ENCODE results near the gene PRTN3.

PRTN3 gene

DNA sequence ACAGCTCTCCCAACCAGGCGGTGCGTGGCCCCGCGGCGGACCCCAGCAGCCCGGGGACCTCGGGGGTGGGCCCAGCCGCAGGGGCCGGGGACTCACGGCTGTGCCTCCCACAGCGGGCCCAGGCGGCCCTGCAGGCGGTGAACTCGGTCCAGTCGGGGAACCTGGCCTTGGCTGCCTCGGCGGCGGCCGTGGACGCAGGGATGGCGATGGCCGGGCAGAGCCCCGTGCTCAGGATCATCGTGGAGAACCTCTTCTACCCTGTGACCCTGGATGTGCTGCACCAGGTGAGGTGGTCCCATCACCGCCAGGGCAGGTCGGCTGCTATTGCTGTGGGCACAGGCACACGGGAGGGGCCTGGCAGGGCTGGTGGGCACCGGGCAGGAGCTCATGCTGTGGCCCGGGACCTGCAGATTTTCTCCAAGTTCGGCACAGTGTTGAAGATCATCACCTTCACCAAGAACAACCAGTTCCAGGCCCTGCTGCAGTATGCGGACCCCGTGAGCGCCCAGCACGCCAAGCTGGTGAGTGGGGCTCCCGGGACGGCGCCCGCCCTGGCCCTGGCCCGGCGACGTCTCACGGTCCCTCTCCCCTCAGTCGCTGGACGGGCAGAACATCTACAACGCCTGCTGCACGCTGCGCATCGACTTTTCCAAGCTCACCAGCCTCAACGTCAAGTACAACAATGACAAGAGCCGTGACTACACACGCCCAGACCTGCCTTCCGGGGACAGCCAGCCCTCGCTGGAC, 36.2 kb upstream of the PRTN3 start:
- no peak for TF ChIP-seq CTCF (IDR thresholded peaks at IDR 0.05; ENCODE audit: low read depth, low read length, missing control alignments)

DNA sequence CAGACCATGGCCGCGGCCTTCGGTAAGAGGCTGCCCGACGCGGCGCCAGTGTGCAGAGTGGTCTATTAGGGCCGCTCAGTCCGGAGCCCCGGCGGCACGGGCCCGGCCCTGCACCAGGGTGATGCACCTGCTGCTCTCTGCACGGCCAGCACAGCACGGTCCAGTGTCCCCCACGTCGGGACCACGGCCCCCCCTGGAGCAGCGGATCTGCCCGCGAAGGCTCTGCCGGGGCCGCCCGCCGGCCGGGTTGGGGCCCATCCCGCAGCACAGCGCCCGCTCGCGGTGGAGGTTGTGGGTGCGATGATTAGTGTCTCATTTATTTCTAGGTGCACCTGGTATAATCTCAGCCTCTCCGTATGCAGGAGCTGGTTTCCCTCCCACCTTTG, 35.6 kb upstream of the PRTN3 start:
- no peak for TF ChIP-seq CTCF (IDR thresholded peaks at IDR 0.05; ENCODE audit: low read depth, low read length, missing control alignments)
- H3K4me3 ChIP-seq (ENCODE audit: low read depth, low read length) = no peak overlapping the region
- DNase-seq (ENCODE audit: low read depth) = no peak

More for the DNA sequence above, 36.2 kb upstream of the PRTN3 start:
- DNase-seq (ENCODE audit: low read depth) = no peak
- H3K4me3 ChIP-seq (ENCODE audit: low read depth, low read length) = no peak overlapping the region

DNA sequence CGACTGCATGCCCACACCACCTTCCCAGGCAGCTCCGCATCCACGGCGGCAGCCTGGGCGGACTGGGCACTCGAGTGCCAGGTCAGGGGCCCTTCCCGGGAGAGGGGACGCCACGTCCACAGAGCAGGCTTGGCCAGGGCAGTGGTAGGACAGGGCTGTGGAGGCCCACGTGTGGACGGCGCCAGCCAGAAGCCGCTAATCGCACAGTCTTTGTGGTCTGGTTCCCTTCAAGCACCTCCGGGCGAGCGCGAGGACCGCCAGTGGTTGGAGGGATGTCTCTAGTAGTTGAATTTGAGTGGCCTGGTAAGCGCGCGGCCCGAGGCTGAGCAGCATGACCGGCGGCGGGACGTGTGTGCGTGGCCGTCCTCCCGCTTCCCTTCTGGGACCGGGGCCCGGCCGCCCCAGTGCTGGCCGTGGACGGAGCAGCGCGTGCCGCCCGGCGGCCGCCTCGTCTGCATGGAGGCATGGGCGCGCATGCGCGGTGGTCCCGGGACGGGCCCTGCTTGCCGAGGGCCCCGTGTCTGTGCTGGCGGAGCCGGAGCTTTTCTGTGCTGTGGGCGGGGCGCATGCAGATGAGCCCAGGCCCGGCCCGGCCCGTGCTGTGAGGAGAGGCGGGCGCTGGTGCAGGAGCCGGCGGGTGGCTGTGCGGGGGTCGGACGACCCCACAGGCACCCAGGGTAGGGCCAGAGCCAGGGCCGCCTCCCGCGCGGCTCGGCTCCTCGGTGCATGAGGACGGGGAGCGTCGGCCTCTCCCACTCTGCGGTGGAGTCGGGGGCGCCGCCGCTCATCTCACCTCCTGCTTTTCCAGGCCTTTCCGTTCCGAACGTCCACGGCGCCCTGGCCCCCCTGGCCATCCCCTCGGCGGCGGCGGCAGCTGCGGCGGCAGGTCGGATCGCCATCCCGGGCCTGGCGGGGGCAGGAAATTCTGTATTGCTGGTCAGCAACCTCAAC, 34.9 kb upstream of the PRTN3 start:
- H3K4me3 ChIP-seq (ENCODE audit: low read depth, low read length) = no peak overlapping the region
- no peak for TF ChIP-seq CTCF (IDR thresholded peaks at IDR 0.05; ENCODE audit: low read depth, low read length, missing control alignments)
- DNase-seq (ENCODE audit: low read depth) = no peak

DNA sequence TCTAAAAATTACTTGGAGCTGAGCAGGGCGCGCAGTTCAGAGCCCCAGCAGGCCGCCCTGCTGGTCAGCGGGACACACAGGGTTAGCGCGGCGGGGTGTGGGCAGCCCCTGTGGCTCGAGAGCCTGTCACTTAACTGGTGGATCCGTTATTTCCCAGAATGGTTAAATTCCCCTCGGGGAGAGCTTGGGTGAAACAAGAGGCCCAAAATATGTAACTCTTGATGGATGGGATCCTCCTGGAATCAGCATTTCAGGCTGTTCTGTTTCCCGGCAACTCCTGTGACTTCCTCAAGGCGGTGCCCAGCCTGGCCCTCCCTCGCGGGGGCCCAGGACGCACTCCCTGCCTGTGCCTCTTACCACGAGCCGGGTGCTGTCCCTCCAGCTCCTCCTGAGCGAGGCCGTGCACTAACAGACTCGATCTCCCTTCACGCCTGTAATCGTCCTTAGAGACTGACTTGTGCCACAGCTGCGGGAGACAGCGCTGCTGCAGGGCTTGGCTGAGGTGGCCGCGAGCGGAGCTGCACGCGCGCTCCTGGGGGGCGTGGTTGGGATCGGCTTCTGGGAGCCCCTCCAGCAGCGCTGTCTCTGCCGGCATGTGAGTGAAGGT, 33.9 kb upstream of the PRTN3 start:
- DNase-seq (ENCODE audit: low read depth) = no peak
- no peak for TF ChIP-seq CTCF (IDR thresholded peaks at IDR 0.05; ENCODE audit: low read depth, low read length, missing control alignments)
- no peak overlapping the region for H3K4me3 ChIP-seq (ENCODE audit: low read depth, low read length)

GRCh38 chr19:807627-808422, 33.0 kb upstream of the PRTN3 start:
- no peak for DNase-seq (ENCODE audit: low read depth)
- TF ChIP-seq CTCF (IDR thresholded peaks at IDR 0.05; ENCODE audit: low read depth, low read length, missing control alignments) = no peak
- no peak overlapping the region for H3K4me3 ChIP-seq (ENCODE audit: low read depth, low read length)

GRCh38 chr19:808423-808775, 32.4 kb upstream of the PRTN3 start:
- TF ChIP-seq CTCF (IDR thresholded peaks at IDR 0.05; ENCODE audit: low read depth, low read length, missing control alignments) = no peak
- H3K4me3 ChIP-seq (ENCODE audit: low read depth, low read length) = no peak overlapping the region
- DNase-seq (ENCODE audit: low read depth) = no peak
